ENCODE results near the gene RAMP3. TPM values are rescaled to one million over a fixed set of nuclear protein-coding genes. Genes with fewer than 3 reads are reported as not detected.

RAMP3 gene
- total RNA-seq, 1 experiment from 2014 or later, result 0.13 TPM

GRCh38 chr7:45180084-45180986 is 22.7 kb downstream of the RAMP3 start:
- DNase-seq (ENCODE audit: low read depth, low spot score) (no peak), ATAC-seq (no peak)
- POLR2A ChIA-PET, result no interaction called here
- CTCF ChIA-PET, result interaction anchor here (0.7 kb wide), 1 partner anchor 505 kb away, joined by 4 read pairs; no protein-coding TSS in a partner anchor
- no peaks in the 10 kb centered on the region for H3K36me3 ChIP-seq (ENCODE audit: control insufficient read depth, insufficient read depth, low read length)
- no peaks in the 10 kb centered on the region for H3K4me1 ChIP-seq (ENCODE audit: control insufficient read depth, insufficient read depth, low read length)
- no TSS peak for BruUV-seq (replicated peaks)
- intact Hi-C loops (cut with micrococcal nuclease; ENCODE audit: unreplicated experiment), result no loop called here
- no peaks in the 10 kb centered on the region; the same call in 1 of the 2 replicates for H3K27me3 ChIP-seq (ENCODE audit: control insufficient read depth, insufficient read depth, low read length)
- TF ChIP-seq CTCF (IDR thresholded peaks at IDR 0.05) (no peak), SIN3A (IDR thresholded peaks at IDR 0.05; ENCODE audit: borderline replicate concordance, insufficient read depth, low read depth, low read length) (no peak), REST (IDR thresholded peaks at IDR 0.05; ENCODE audit: insufficient read depth in 1 of 2, low read depth in 2 of 2, low read length in 1 of 2) (no peak), TCF7L2 (IDR thresholded peaks at IDR 0.05; ENCODE audit: low read depth, low read length) (no peak), POLR2AphosphoS5 (IDR thresholded peaks at IDR 0.05; ENCODE audit: low read depth, low read length) (no peak)
- no peak overlapping the region for H3K27ac ChIP-seq (ENCODE audit: low read length)
- no peaks in the 10 kb centered on the region for H3K9me3 ChIP-seq (ENCODE audit: control insufficient read depth, insufficient read depth, low read depth, low read length)
- no peak overlapping the region for H3K4me3 ChIP-seq (ENCODE audit: low read depth in 2 of 2, low read length in 2 of 2)
- in situ Hi-C loops (cut with HindIII; ENCODE audit: low pct_unique_long_range_greater_than_20kb, low sequenced_read_pairs), result no loop called here

GRCh38 chr7:45181286-45181960 is 23.8 kb downstream of the RAMP3 start:
- no TSS peak for BruUV-seq (replicated peaks)
- ChIA-PET CTCF (no interaction called here), POLR2A (no interaction called here)
- no peaks in the 10 kb centered on the region for H3K4me1 ChIP-seq (ENCODE audit: control insufficient read depth, insufficient read depth, low read length)
- TF ChIP-seq TCF7L2 (IDR thresholded peaks at IDR 0.05; ENCODE audit: low read depth, low read length), result no peak
- H3K9me3 ChIP-seq (ENCODE audit: control insufficient read depth, insufficient read depth, low read depth, low read length), result no peaks in the 10 kb centered on the region
- ATAC-seq (no peak), DNase-seq (ENCODE audit: low read depth, low spot score) (no peak)
- no peak overlapping the region for H3K4me3 ChIP-seq (ENCODE audit: low read depth in 2 of 2, low read length in 2 of 2)
- H3K27me3 ChIP-seq (ENCODE audit: control insufficient read depth, insufficient read depth, low read length), result no peaks in the 10 kb centered on the region; the same call in 1 of the 2 replicates
- no peak overlapping the region for H3K27ac ChIP-seq (ENCODE audit: low read length)
- in situ Hi-C loops (cut with HindIII; ENCODE audit: low pct_unique_long_range_greater_than_20kb, low sequenced_read_pairs) (no loop called here), intact Hi-C loops (cut with micrococcal nuclease; ENCODE audit: unreplicated experiment) (no loop called here)
- no peaks in the 10 kb centered on the region for H3K36me3 ChIP-seq (ENCODE audit: control insufficient read depth, insufficient read depth, low read length)

Data from Panc1 (cell line).